Heart left ventricle (tissue), 16 donors: ENCODE results near the gene JSRP1. TPM values are rescaled to one million over a fixed set of nuclear protein-coding genes. Genes with fewer than 3 reads are reported as not detected.

ENCODE experiments used
- ATAC-seq, 4 donors: fragments of 200-7000 bp; cut with Tn5 transposase; one replicate each; pipeline ENCODE4 v1.9.1; 2020 to 2022; ENCODE audit warnings: moderate library complexity in 4 of 4, mild to moderate bottlenecking in 3 of 4, moderate number of reproducible peaks in 1 of 4
- DNase-seq, 5 donors: peaks; one replicate each; pipeline ENCODE4 v3.0.0-alpha.2; 2020
- H3K27ac ChIP-seq, 12 donors: fragments of 200-600 bp; sonication (generic) in 4 of 12; one replicate each; pipeline versions ENCODE4 v1.5.0 to v1.8.0; 2016 to 2022; ENCODE audit warnings: mild to moderate bottlenecking in 2 of 12
- H3K27me3 ChIP-seq, 9 donors: fragments of 200-600 bp; sonication (generic) in 2 of 9; one replicate each; pipeline versions ENCODE4 v1.5.1 to v1.8.0; 2016 to 2022; ENCODE audit warnings: mild to moderate bottlenecking in 3 of 9
- H3K36me3 ChIP-seq, 9 donors: fragments of 200-600 bp; sonication (generic) in 2 of 9; one replicate each; pipeline versions ENCODE4 v1.5.0 to v1.8.0; 2018 to 2022; ENCODE audit warnings: mild to moderate bottlenecking in 2 of 9
- H3K4me1 ChIP-seq, 12 donors: fragments of 200-600 bp; sonication (generic) in 4 of 12; one replicate each; pipeline versions ENCODE4 v1.5.0 to v1.8.0; 2016 to 2022; ENCODE audit warnings: mild to moderate bottlenecking in 3 of 12
- H3K4me3 ChIP-seq, 12 donors: fragments of 200-600 bp; sonication (generic) in 4 of 12; one replicate each; pipeline versions ENCODE4 v1.5.0 to v1.8.0; 2017 to 2022; ENCODE audit warnings: mild to moderate bottlenecking in 9 of 12, moderate library complexity in 4 of 12
- H3K9me3 ChIP-seq, 12 donors: fragments of 200-600 bp; sonication (generic) in 4 of 12; one replicate each; pipeline versions ENCODE4 v1.5.0 to v1.8.0; 2016 to 2022; ENCODE audit warnings: mild to moderate bottlenecking in 1 of 12
- POLR2A ChIP-seq, 2 donors: fragments of 450-650 bp; IDR thresholded peaks; one replicate each; pipeline ENCODE4 v1.6.1; 2017; ENCODE audit warnings: antibody characterized with exemption in 2 of 2, mild to moderate bottlenecking in 2 of 2, moderate library complexity in 2 of 2
- WGBS, 4 donors: extraction: QIAGEN DNeasy Blood & Tissue Kit in 2 of 4; methylation state at CpG; one replicate each; pipeline versions ENCODE4 v1.1.5 to v1.1.7; 2013 to 2018; 5-methylcytosine and 5-hydroxymethylcytosine counted together
- intact Hi-C, 10 donors: fragments of 100-400 bp; cut with DNase I; formaldehyde crosslinking; loops; one replicate each; pipeline versions ENCODE4 v1.11.1 to v1.14.2; 2022
- polyA plus RNA-seq, 2 donors: library from polyadenylated mRNA; stranded (reverse); fragments of 200-250 nt; gene quantifications; one replicate each; pipeline ENCODE4 v1.2.3, GENCODE V29; 2013
- total RNA-seq, 9 donors: library from RNA; depleted of rRNA in 2 of 9; stranded (reverse); fragments of >200 nt in 2 of 9; fragmentation: NEBNext Ultra II Directional in 3 of 9; extraction: Animal tissue kit (Norgen Biotek cat#: 25700) in 3 of 9; gene quantifications; one replicate each; pipeline versions ENCODE4 v1.1.0 to v1.2.4, GENCODE V29; 2016 to 2023
- TF ChIP-seq, protein P1 (sequence below), 12 donors: fragments of 200-600 bp; sonication (generic) in 4 of 12; IDR thresholded peaks; one replicate each; pipeline versions ENCODE4 v1.5.0 to v1.8.0; 2018 to 2022; ENCODE audit warnings: antibody characterized with exemption in 12 of 12, mild to moderate bottlenecking in 5 of 12
- donor health status: ischemic (EF 13 %, LVEDD 7.1; RV severe dilation, severe dysfunction).
- donor health status: healthy with polysubstance abuse.
- donor health status: DM: no; HTN: yes; CAD: no.
- donor health status: DM: no; HTN: no; CAD: no.
- donor health status: ischemic (EF 25% LVEDD 6.9; RV normal size, moderate dysfunction).
- donor health status: ischemic (EF 25% LVEDD 5.7; RV mildly dilated, moderate dysfunction).
- donor health status: healthy.
- donor health status: DM: yes; HTN: yes; CAD: no.
- donor health status: ischemic (EF 35%, LVEDD 5.7; RV mildly dilated, moderate dysfunction).
- donor health status: nonischemic (EF 11% LVEDD 7.7; RV severe dilation, severe dysfunction).
- donor health status: DM: yes; HTN: yes; CAD: no.
- donor health status: PGD.
- donor health status: ischemic (EF 29% LVEDD 5.4; RV normal size, mild dysfunction).
- donor health status: nonischemic (EF 23%, LVEDD 6.1; RV moderate dilation, normal function).

JSRP1 gene
- total and polyA plus RNA-seq, 11 donors = 0.25 to 0.34 TPM; not detected in 9

DNA sequence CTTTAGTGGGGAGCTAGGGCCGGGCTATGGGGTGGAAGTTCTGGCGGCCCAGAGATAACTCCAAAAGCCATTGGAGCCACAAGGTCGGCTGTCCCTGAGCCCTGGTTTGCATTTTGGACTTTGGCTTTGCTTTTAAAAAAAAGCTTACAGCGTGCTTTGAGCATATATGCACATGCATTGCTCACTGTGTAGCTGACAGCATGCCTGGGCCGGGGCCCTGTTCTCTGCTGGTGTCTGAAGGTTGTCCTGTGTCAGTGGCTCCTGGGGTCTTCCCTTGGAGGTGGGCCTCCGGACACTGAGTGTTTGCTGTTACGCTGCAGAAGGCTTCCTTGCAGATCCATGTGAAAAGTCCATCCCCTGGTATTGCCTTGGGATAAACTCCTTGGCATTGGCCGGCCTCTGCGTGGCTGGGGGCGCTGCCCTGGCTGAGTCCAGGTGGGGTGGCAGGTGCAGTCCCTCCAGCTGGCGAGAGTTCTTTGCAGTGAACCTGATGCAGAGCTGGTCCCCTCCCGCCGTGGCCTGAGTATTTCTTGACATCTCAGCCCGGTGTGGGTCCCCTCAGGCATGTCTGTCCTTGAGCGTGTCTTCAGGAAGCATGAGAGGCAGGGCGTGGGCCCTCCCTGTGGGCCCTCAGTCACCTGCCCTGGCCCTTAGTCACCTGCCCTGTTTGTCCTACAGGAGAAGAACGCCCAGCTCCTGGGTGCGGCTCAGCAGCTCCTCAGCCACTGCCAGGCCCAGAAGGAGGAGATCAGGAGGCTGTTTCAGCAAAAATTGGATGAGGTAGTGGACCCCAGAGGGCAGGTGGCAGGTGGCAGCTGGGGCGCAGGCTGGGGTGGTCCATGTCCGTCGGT lies 43.1 kb downstream of the JSRP1 start:
- WGBS, 4 donors = 91 to 95% (median 94%) methylated on average over 16 to 21 of the region's 21 CpGs
- H3K9me3 ChIP-seq = no peaks in the 10 kb centered on the region
- H3K36me3 ChIP-seq = peaks cover 3 to 92% (median 82%) of the 10 kb centered on the region in 9 donors

DNA sequence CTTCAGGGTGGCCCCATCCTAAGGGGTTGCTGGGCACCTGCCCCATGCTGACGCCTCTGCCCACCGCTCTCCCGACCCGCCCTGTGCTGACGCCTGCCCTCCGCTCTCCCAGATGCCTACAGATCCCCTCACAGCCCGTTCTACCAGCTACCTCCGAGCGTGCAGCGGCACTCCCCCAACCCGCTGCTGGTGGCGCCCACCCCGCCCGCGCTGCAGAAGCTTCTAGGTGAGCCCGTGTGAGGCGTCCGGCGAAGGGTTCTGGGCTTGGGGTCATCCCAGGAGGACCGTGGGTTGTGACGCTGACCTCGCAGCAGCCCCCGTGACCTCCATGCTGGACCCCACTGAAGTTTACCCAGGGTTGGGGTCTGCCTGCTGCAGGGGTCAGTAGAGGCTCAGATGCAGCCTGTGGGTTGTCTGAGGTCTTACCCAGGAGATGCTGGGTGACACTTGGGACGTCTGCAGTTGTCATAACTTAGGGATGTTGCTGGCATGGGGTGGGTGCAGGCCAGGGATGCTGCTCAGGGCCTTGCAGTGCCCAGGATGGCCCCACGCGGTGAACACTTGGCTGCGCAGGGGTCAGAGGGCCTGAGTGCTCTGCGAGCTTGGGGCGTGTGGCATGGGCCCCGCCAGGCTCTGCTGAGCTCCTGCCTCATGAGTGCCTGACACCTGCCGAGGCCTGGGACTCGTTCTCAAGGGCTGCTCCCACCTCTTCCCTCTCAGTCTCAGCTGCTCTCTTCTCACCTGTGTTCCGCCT lies 45.1 kb downstream of the JSRP1 start:
- intact Hi-C loops = no loop called here

More for the DNA sequence above, 43.1 kb downstream of the JSRP1 start:
- no peak for TF ChIP-seq POLR2A (IDR thresholded peaks at IDR 0.05)
- TF ChIP-seq, protein P1, sequence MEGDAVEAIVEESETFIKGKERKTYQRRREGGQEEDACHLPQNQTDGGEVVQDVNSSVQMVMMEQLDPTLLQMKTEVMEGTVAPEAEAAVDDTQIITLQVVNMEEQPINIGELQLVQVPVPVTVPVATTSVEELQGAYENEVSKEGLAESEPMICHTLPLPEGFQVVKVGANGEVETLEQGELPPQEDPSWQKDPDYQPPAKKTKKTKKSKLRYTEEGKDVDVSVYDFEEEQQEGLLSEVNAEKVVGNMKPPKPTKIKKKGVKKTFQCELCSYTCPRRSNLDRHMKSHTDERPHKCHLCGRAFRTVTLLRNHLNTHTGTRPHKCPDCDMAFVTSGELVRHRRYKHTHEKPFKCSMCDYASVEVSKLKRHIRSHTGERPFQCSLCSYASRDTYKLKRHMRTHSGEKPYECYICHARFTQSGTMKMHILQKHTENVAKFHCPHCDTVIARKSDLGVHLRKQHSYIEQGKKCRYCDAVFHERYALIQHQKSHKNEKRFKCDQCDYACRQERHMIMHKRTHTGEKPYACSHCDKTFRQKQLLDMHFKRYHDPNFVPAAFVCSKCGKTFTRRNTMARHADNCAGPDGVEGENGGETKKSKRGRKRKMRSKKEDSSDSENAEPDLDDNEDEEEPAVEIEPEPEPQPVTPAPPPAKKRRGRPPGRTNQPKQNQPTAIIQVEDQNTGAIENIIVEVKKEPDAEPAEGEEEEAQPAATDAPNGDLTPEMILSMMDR (IDR thresholded peaks at IDR 0.05) = no peak
- Histone ChIP-seq H3K4me3 (no peak overlapping the region), H3K4me1 (peaks cover 0 to 13% (median 9%) of the 10 kb centered on the region in 12 donors), H3K27me3 (no peaks in the 10 kb centered on the region), H3K27ac (no peak overlapping the region)
- intact Hi-C loops = no loop called here
- DNase-seq (no peak), ATAC-seq (no peak)

DNA sequence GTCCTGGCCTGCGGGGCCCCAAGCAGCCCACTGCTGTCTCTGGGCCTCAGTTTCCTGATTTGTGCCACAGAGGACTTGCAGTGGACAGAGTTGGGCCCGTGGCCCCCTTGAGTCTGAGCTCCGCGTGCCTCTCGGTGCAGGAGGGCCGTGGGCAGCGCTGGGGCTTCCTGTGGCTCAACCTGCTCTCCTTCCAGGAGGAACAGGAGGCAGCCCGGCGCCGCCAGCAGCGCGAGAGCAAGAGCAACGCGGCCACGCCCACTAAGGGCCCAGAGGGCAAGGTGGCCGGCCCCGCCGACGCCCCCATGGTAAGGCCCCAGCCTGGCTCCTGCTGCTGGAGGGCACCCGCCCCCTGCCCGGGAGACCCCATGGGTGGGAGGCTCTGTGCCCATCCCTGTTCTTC lies 46.0 kb downstream of the JSRP1 start:
- no peaks in the 10 kb centered on the region for H3K27me3 ChIP-seq
- peaks cover 3 to 91% (median 62%) of the 10 kb centered on the region in 9 donors for H3K36me3 ChIP-seq
- peaks cover 0 to 18% (median 12%) of the 10 kb centered on the region in 12 donors for H3K4me1 ChIP-seq
- WGBS, 4 donors = 85 to 98% (median 92%) methylated on average over 7 to 21 of the region's 21 CpGs
- H3K9me3 ChIP-seq = no peaks in the 10 kb centered on the region
- intact Hi-C loops = no loop called here
- no peak overlapping the region for H3K4me3 ChIP-seq
- no peak overlapping the region for H3K27ac ChIP-seq
- ATAC-seq = no peak
- DNase-seq = no peak
- TF ChIP-seq, protein P1 (IDR thresholded peaks at IDR 0.05) = no peak
- TF ChIP-seq POLR2A (IDR thresholded peaks at IDR 0.05) = no peak

More for the DNA sequence above, 45.1 kb downstream of the JSRP1 start:
- DNase-seq = no peak
- ATAC-seq = no peak
- no peaks in the 10 kb centered on the region for H3K27me3 ChIP-seq
- no peak overlapping the region for H3K27ac ChIP-seq
- H3K9me3 ChIP-seq = no peaks in the 10 kb centered on the region
- H3K4me1 ChIP-seq = peaks cover 0 to 18% (median 12%) of the 10 kb centered on the region in 12 donors
- WGBS, 4 donors = 93 to 96% (median 94%) methylated on average over 29 to 33 of the region's 33 CpGs
- no peak overlapping the region for H3K4me3 ChIP-seq
- peaks cover 3 to 92% (median 72%) of the 10 kb centered on the region in 9 donors for H3K36me3 ChIP-seq
- TF ChIP-seq POLR2A (IDR thresholded peaks at IDR 0.05) = no peak
- TF ChIP-seq, protein P1 (IDR thresholded peaks at IDR 0.05) = no peak

DNA sequence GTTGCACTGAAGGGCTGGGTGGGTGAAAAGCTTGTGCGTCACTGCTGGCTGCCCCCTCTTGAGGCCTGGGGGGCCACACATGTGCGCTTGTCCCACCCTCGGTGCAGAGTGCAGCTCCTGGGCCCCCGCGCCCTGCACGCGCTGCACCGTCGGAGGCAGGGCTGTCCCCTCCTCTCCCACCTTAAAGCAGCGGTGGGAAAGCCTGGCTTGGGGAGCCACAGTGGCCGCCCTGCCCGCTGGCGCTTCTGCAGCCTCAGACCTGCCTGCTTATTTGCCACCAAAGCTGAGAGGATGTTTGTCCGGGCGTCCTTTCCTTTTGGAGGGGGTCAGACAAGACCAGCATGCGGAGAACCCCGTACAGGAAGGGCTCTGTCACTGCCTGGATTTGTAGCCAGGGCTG lies 46.8 kb downstream of the JSRP1 start:
- ATAC-seq = no peak
- no peak overlapping the region for H3K4me3 ChIP-seq
- 85 to 91% (median 87%) methylated on average over 17 of the region's 17 CpGs for WGBS, 4 donors
- no peak overlapping the region for H3K27ac ChIP-seq
- intact Hi-C loops = loop anchor here in 2 of 10 donors (5.0 to 10.0 kb wide), 2 partner anchors 55 to 57 kb away; partner anchors contain the start of gene AP3D1 (in 2 of the 2)
- H3K36me3 ChIP-seq = peaks cover 3 to 85% (median 54%) of the 10 kb centered on the region in 9 donors
- H3K9me3 ChIP-seq = no peaks in the 10 kb centered on the region
- H3K27me3 ChIP-seq = no peaks in the 10 kb centered on the region
- no peak for DNase-seq
- TF ChIP-seq POLR2A (IDR thresholded peaks at IDR 0.05) = no peak
- H3K4me1 ChIP-seq = peaks cover 0 to 18% (median 12%) of the 10 kb centered on the region in 12 donors
